ENCODE data around the gene MAGEA2.
"Not testable (repeated sequence)": the region's sequence is repeated elsewhere in the genome, so short reads cannot be mapped to it uniquely, and the experiment has no call there.

GRCh38 chrX:152761582-152761981, 7.9 kb upstream of the MAGEA2 start:
- not testable (repeated sequence) for TF ChIP-seq CTCF, POLR2A (IDR thresholded peaks at IDR 0.05)
